ENCODE data around the gene TJP3.

The TJP3 gene

GRCh38 chr19:3796358-3796757 lies 88.2 kb downstream of the TJP3 start:
- no peak overlapping the region for H3K27ac ChIP-seq (ENCODE audit: poor library complexity, severe bottlenecking)
- H3K36me3 ChIP-seq (ENCODE audit: low read depth): no peaks in the 10 kb centered on the region
- H3K9me3 ChIP-seq (ENCODE audit: severe bottlenecking): no peaks in the 10 kb centered on the region
- ATAC-seq (ENCODE audit: low read depth): no peak
- DNase-seq (ENCODE audit: low spot score): no peak
- H3K4me1 ChIP-seq (ENCODE audit: insufficient read depth, poor library complexity, severe bottlenecking): no peaks in the 10 kb centered on the region
- H3K4me3 ChIP-seq (ENCODE audit: severe bottlenecking): no peak overlapping the region
- peaks cover 11% of the 10 kb centered on the region for H3K27me3 ChIP-seq (ENCODE audit: insufficient read depth, poor library complexity, severe bottlenecking)
- TF ChIP-seq CTCF (IDR thresholded peaks at IDR 0.05; ENCODE audit: poor library complexity, severe bottlenecking): no peak

- no peak for TF ChIP-seq CTCF (IDR thresholded peaks at IDR 0.05; ENCODE audit: poor library complexity, severe bottlenecking)
- DNase-seq (ENCODE audit: low spot score) (no peak), ATAC-seq (ENCODE audit: low read depth) (no peak)
- Histone ChIP-seq H3K9me3 (ENCODE audit: severe bottlenecking) (no peaks in the 10 kb centered on the region), H3K36me3 (ENCODE audit: low read depth) (no peaks in the 10 kb centered on the region), H3K27ac (ENCODE audit: poor library complexity, severe bottlenecking) (no peak overlapping the region), H3K4me1 (ENCODE audit: insufficient read depth, poor library complexity, severe bottlenecking) (no peaks in the 10 kb centered on the region), H3K4me3 (ENCODE audit: severe bottlenecking) (no peak overlapping the region), H3K27me3 (ENCODE audit: insufficient read depth, poor library complexity, severe bottlenecking) (peaks cover 21% of the 10 kb centered on the region)
Measured at GRCh38 chr19:3798137-3798536, 90.0 kb downstream of the TJP3 start.
